Measurements from ENCODE around the gene IL17RE. TPM values are rescaled to one million over a fixed set of nuclear protein-coding genes. Genes with fewer than 3 reads are reported as not detected.

Gene IL17RE
- total and polyA plus RNA-seq, 2 donors (not counting 3 experiments of a cell fraction or from before 2014, with no cell fraction given) = 1.2 to 1.3 TPM

DNA sequence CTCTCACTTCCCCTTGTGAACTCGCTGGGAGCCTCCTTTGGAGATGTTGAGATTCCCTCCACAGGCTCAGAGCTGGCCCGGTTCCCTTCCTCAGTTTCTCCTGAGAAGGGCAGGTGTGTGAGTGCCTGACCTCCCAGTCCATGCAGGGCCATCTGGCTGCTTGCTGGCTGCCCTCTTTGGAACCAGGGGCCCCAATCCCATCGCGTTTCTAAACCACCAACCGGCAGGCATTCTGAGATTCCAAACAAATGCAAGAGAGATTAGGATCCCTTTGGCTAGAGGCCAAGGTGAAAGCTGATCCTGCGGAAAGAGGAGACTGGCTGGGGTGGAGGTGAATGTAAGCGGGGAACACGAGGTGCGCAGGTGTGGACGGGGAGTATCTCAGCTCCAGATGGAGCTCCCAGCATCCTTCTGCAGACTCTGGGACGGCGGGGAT is 52.4 kb downstream of the IL17RE start:
- ChIA-PET POLR2A (no interaction called here), CTCF (interaction anchor here (1.3 kb wide), 2 partner anchors 9 to 367 kb away, joined by 3 to 5 read pairs; no protein-coding TSS in a partner anchor)
- dilution Hi-C loops (cut with MboI; ENCODE audit: extremely low pct_ligation_motif_present, low sequenced_read_pairs) (no loop called here), intact Hi-C loops (cut with micrococcal nuclease) (no loop called here)
- no peak for FAIRE-seq
- Histone ChIP-seq H3K27ac (ENCODE audit: insufficient read depth, low read depth, low read length) (no peak overlapping the region), H3K4me3 (replicated peaks in 1 of 3; ENCODE audit: insufficient read depth in 1 of 3, low read depth in 1 of 3, low read length in 3 of 3) (no peak overlapping the region), H3K36me3 (ENCODE audit: control insufficient read depth in 2 of 2, extremely low read depth in 1 of 2, insufficient read depth in 2 of 2, low read length in 2 of 2) (no peaks in the 10 kb centered on the region), H3K9me1 (replicated peaks; ENCODE audit: control insufficient read depth, extremely low read depth, insufficient read depth, low read length) (no peaks in the 10 kb centered on the region), H3K79me2 (ENCODE audit: control insufficient read depth, insufficient read depth, low read length) (no peaks in the 10 kb centered on the region), H4K20me1 (replicated peaks; ENCODE audit: control insufficient read depth, extremely low read depth, insufficient read depth, low read length) (no peaks in the 10 kb centered on the region), H3K4me2 (ENCODE audit: insufficient read depth, low read length) (no peak overlapping the region), H3K27me3 (ENCODE audit: control insufficient read depth in 2 of 2, insufficient read depth in 2 of 2, low read length in 2 of 2) (no peaks in the 10 kb centered on the region), H2AFZ (ENCODE audit: low read depth, low read length) (no peak overlapping the region), H3K9ac (replicated peaks; ENCODE audit: extremely low read depth, insufficient read depth, low read length) (no peak overlapping the region), H3K9me3 (replicated peaks; ENCODE audit: control insufficient read depth, insufficient read depth, low read length) (no peaks in the 10 kb centered on the region), H3K4me1 (ENCODE audit: control insufficient read depth, extremely low read depth, insufficient read depth, low read length) (peaks cover 4% of the 10 kb centered on the region)
- BruUV-seq (replicated peaks) = no TSS peak
- TF ChIP-seq POLR2AphosphoS5 (IDR thresholded peaks at IDR 0.05; ENCODE audit: insufficient read depth, low read depth, low read length) (no peak), MYC (IDR thresholded peaks at IDR 0.05; ENCODE audit: low read depth, low read length) (no peak), EZH2 (IDR thresholded peaks at IDR 0.05; ENCODE audit: borderline replicate concordance, low read depth, low read length, severe bottlenecking) (no peak), POLR2A (IDR thresholded peaks at IDR 0.05; ENCODE audit: low read depth, low read length) (no peak), FOS (IDR thresholded peaks at IDR 0.05; ENCODE audit: borderline replicate concordance, insufficient read depth, low read length) (no peak), JUN (IDR thresholded peaks at IDR 0.05; ENCODE audit: borderline replicate concordance, insufficient read depth, insufficient read length, low read depth) (no peak), GATA2 (IDR thresholded peaks at IDR 0.05; ENCODE audit: insufficient read depth, insufficient read length, low read depth, low read length) (no peak)
- TF ChIP-seq, protein P1, sequence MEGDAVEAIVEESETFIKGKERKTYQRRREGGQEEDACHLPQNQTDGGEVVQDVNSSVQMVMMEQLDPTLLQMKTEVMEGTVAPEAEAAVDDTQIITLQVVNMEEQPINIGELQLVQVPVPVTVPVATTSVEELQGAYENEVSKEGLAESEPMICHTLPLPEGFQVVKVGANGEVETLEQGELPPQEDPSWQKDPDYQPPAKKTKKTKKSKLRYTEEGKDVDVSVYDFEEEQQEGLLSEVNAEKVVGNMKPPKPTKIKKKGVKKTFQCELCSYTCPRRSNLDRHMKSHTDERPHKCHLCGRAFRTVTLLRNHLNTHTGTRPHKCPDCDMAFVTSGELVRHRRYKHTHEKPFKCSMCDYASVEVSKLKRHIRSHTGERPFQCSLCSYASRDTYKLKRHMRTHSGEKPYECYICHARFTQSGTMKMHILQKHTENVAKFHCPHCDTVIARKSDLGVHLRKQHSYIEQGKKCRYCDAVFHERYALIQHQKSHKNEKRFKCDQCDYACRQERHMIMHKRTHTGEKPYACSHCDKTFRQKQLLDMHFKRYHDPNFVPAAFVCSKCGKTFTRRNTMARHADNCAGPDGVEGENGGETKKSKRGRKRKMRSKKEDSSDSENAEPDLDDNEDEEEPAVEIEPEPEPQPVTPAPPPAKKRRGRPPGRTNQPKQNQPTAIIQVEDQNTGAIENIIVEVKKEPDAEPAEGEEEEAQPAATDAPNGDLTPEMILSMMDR (IDR thresholded peaks at IDR 0.05; ENCODE audit: extremely low read depth in 1 of 2, insufficient read depth in 1 of 2, low read depth in 1 of 2, low read length in 2 of 2) = no peak
- TF ChIP-seq, protein P2, sequence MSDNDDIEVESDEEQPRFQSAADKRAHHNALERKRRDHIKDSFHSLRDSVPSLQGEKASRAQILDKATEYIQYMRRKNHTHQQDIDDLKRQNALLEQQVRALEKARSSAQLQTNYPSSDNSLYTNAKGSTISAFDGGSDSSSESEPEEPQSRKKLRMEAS (IDR thresholded peaks at IDR 0.05; ENCODE audit: insufficient read depth, insufficient read length) = no peak
- no peak for DNase-seq (ENCODE audit: low read depth, low spot score)
